Loucy (cell line): ENCODE measurements around the gene MAML3.

Experiments used
- CTCF ChIP-seq: fragments of 200-600 bp; sonication (generic); conservative IDR thresholded peaks from 2 replicates; pipeline ENCODE4 v1.5.1; 2014; ENCODE audit warnings: mild to moderate bottlenecking, antibody characterized with exemption, low read length
- EZH2phosphoT487 ChIP-seq: fragments of 200-600 bp; IDR thresholded peaks from 2 replicates; pipeline ENCODE4 v1.6.1; 2018; ENCODE audit warnings: antibody characterized with exemption, mild to moderate bottlenecking, moderate library complexity, borderline replicate concordance

DNA sequence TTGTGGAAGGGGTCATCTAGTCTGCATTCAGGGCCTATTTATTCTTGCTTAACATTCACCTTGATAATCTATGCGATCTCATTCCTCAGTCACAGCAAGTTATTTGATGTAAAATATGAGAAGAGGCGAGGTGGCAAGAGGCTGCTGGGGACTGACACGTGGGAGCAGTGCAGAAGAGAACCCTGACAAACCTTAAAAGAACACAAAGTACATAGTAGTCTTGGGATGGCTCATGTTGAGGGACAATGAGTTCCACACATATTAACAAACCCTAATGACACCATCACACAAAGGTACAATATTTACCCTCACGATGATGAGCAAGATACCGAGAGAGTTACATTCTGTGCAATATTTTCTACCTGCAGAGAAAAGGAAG lies 57.5 kb downstream of the MAML3 start:
- TF ChIP-seq CTCF = no peak
- no peak for TF ChIP-seq EZH2phosphoT487
